CD4-positive, alpha-beta T cell (primary cell): ENCODE measurements around the gene FNBP1L. TPM values are rescaled to one million over a fixed set of nuclear protein-coding genes. Genes with fewer than 3 reads are reported as not detected.

ENCODE experiments used
- ATAC-seq: fragments of 200-7000 bp; cut with Tn5 transposase; one replicate; pipeline ENCODE4 v1.10.0; 2022; ENCODE audit warnings: mild to moderate bottlenecking; ENCODE audit not compliant: poor library complexity
- CTCF ChIA-PET: fragments of 350-600 bp; sonication (Branson Sonifier 250); formaldehyde crosslinking; loops from one replicate; lab custom pipeline; 2021; ENCODE audit warnings: antibody characterized with exemption, inconsistent platforms; lab: Charles Lee
- POLR2A ChIA-PET: fragments of 350-600 bp; sonication (Branson Sonifier 250); formaldehyde crosslinking; loops from one replicate; lab custom pipeline; 2021; ENCODE audit warnings: antibody characterized with exemption, inconsistent platforms; lab: Charles Lee
- DNase-seq, 14 experiments: peaks; one replicate each; pipeline ENCODE4 v3.0.0-alpha.2; 2013 to 2020; ENCODE audit warnings: mixed read lengths in 2 of 14
- H3K27ac ChIP-seq, 2 donors: one replicate each; pipeline versions ENCODE4 v1.5.1 to v1.7.0; 2013; ENCODE audit warnings: low read length in 2 of 2, low read depth in 1 of 2, mild to moderate bottlenecking in 1 of 2
- H3K27me3 ChIP-seq, 2 experiments: 1 replicate in 1 of 2; 2 replicates in 1 of 2; pipeline versions ENCODE4 v1.6.1 to v1.7.0; 2013; ENCODE audit warnings: low read length in 2 of 2, control low read depth in 1 of 2, mild to moderate bottlenecking in 1 of 2, moderate library complexity in 1 of 2; ENCODE audit not compliant: insufficient read depth in 2 of 2, control insufficient read depth in 1 of 2
- H3K36me3 ChIP-seq: one replicate; pipeline ENCODE4 v1.6.1; 2013; ENCODE audit warnings: low read length, control low read depth; ENCODE audit not compliant: insufficient read depth
- H3K4me1 ChIP-seq: one replicate; pipeline ENCODE4 v1.6.1; 2013; ENCODE audit warnings: low read length, control low read depth; ENCODE audit not compliant: insufficient read depth
- H3K4me3 ChIP-seq: one replicate; pipeline ENCODE4 v1.5.1; 2013; ENCODE audit warnings: mild to moderate bottlenecking, low read length, moderate library complexity
- H3K9me3 ChIP-seq, 2 experiments: 1 replicate in 1 of 2; 2 replicates in 1 of 2; pipeline versions ENCODE4 v1.6.1 to v1.7.0; 2013; ENCODE audit warnings: low read length in 2 of 2, mild to moderate bottlenecking in 2 of 2, control low read depth in 1 of 2, moderate library complexity in 1 of 2; ENCODE audit not compliant: control insufficient read depth in 1 of 2, insufficient read depth in 1 of 2
- H3K27ac Mint-ChIP-seq: one replicate; pipeline ENCODE4 v1.8.0; 2020; ENCODE audit warnings: mixed read lengths
- H3K27me3 Mint-ChIP-seq: one replicate; pipeline ENCODE4 v1.8.0; 2021; ENCODE audit warnings: mixed read lengths
- H3K36me3 Mint-ChIP-seq: one replicate; pipeline ENCODE4 v1.8.0; 2021; ENCODE audit warnings: low read depth, mixed read lengths
- H3K4me1 Mint-ChIP-seq: one replicate; pipeline ENCODE4 v1.8.0; 2021; ENCODE audit warnings: low read depth, mixed read lengths
- H3K4me3 Mint-ChIP-seq: one replicate; pipeline ENCODE4 v1.8.0; 2020; ENCODE audit warnings: mild to moderate bottlenecking, mixed read lengths
- H3K9me3 Mint-ChIP-seq: one replicate; pipeline ENCODE4 v1.8.0; 2020; ENCODE audit warnings: mixed read lengths
- CTCF ChIP-seq: fragments of 200-600 bp; IDR thresholded peaks from one replicate; pipeline ENCODE4 v1.8.0; 2022; ENCODE audit warnings: antibody characterized with exemption, mild to moderate bottlenecking
- intact Hi-C, 2 experiments: fragments of 100-400 bp; cut with DNase I in 1 of 2; cut with micrococcal nuclease in 1 of 2; formaldehyde crosslinking; loops; one replicate each; pipeline versions ENCODE4 v1.15.1 to v1.9.0; 2023 to 2025; cut with DNase I, micrococcal nuclease
- total RNA-seq, 174 experiments: library from RNA in 2 of 174; stranded (reverse) in 2 of 174; gene quantifications; one replicate each; pipeline ENCODE4 v1.2.3 and lab custom pipeline; 2021 to 2026

FNBP1L gene
- total RNA-seq, 2 experiments from 2014 or later, result 1.1 TPM

DNA sequence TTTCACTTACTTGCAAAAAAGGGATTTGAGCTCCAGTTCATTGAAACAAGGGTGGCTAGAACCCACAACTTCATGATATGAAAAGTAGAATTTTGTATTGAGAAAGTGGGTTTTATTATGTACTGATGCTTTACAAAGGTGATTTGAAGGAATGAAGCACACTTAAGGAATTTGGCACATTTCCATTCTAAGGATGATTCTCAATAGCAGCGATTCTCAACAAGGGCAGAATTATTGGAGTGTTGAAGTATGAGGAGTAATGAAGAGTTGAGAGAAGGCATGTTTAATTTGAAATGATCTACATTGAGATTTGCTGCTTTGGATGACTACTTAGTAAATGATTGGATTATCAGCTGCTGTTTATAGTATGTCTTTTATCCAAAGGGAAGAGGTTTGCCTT lies 54.7 kb downstream of the FNBP1L start:
- Histone ChIP-seq H3K27ac (no peak overlapping the region), H3K27me3 (no peaks in the 10 kb centered on the region), H3K9me3 (no peaks in the 10 kb centered on the region), H3K36me3 (no peaks in the 10 kb centered on the region), H3K4me1 (no peaks in the 10 kb centered on the region), H3K4me3 (no peak overlapping the region)
- Mint-ChIP-seq H3K4me1 (peaks cover 5% of the 10 kb centered on the region), H3K27me3 (no peaks in the 10 kb centered on the region), H3K36me3 (no peaks in the 10 kb centered on the region), H3K9me3 (no peaks in the 10 kb centered on the region), H3K4me3 (no peak overlapping the region), H3K27ac (no peak overlapping the region)
- intact Hi-C loops, result no loop called here
- ChIA-PET POLR2A (no interaction called here), CTCF (no interaction called here)
- DNase-seq (no peak), ATAC-seq (no peak)
- TF ChIP-seq CTCF, result no peak

- no peaks in the 10 kb centered on the region for H3K36me3 ChIP-seq
- H3K4me3 ChIP-seq, result no peak overlapping the region
- TF ChIP-seq CTCF, result no peak
- Mint-ChIP-seq H3K4me1 (peaks cover 5% of the 10 kb centered on the region), H3K4me3 (no peak overlapping the region), H3K27ac (no peak overlapping the region), H3K36me3 (no peaks in the 10 kb centered on the region), H3K9me3 (no peaks in the 10 kb centered on the region), H3K27me3 (no peaks in the 10 kb centered on the region)
- CTCF ChIA-PET, result no interaction called here
- H3K9me3 ChIP-seq, result no peaks in the 10 kb centered on the region
- no peaks in the 10 kb centered on the region for H3K27me3 ChIP-seq
- DNase-seq, result no peak
- no peak overlapping the region for H3K27ac ChIP-seq
- no peaks in the 10 kb centered on the region for H3K4me1 ChIP-seq
- intact Hi-C loops, result no loop called here
- POLR2A ChIA-PET, result no interaction called here
- ATAC-seq, result no peak
Measured at GRCh38 chr1:93503163-93503562, 55.2 kb downstream of the FNBP1L start.

GRCh38 chr1:93503816-93504215 lies 55.9 kb downstream of the FNBP1L start:
- Mint-ChIP-seq H3K27me3 (no peaks in the 10 kb centered on the region), H3K9me3 (no peaks in the 10 kb centered on the region), H3K27ac (no peak overlapping the region), H3K4me1 (peaks cover 5% of the 10 kb centered on the region), H3K4me3 (no peak overlapping the region), H3K36me3 (no peaks in the 10 kb centered on the region)
- Histone ChIP-seq H3K9me3 (no peaks in the 10 kb centered on the region), H3K4me3 (no peak overlapping the region), H3K27me3 (no peaks in the 10 kb centered on the region), H3K36me3 (no peaks in the 10 kb centered on the region), H3K27ac (no peak overlapping the region), H3K4me1 (no peaks in the 10 kb centered on the region)
- ChIA-PET POLR2A (no interaction called here), CTCF (no interaction called here)
- intact Hi-C loops, result no loop called here
- no peak for TF ChIP-seq CTCF
- DNase-seq (no peak), ATAC-seq (no peak)
